NCI-H526 treated with DMSO at 0.1 percent for 48 hours (cell line): Measurements from ENCODE around the gene JDP2.

Experiments used
- DNase-seq: peaks from one replicate; lab custom pipeline; 2025; lab: John Stamatoyannopoulos, UW

JDP2 gene

GRCh38 chr14:75484711-75485429 lies 57.0 kb downstream of the JDP2 start:
- no peak for DNase-seq

GRCh38 chr14:75486318-75486717 lies 58.5 kb downstream of the JDP2 start:
- DNase-seq, result no peak

GRCh38 chr14:75487155-75487671 lies 59.4 kb downstream of the JDP2 start:
- no peak for DNase-seq

DNA sequence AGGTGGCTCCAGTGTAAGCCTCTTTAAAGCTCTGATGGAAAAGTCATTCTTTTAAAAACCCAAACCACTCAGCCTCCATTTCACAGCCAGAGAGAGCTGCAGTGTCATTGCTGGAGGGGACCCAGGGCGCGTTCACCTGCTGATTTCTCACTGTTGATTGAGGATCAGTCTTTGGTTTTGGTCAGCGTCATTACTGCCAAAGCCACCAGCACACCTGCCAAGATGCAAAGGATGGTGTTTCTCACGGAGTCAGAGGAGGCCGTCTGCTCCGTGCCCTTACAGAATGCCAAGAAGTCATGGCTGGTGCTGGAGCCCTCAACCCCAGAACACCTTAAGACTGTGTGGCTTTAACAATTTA lies 61.6 kb downstream of the JDP2 start:
- no peak for DNase-seq

- DNase-seq, result no peak
These were observed 63.7 kb downstream of the JDP2 start for GRCh38 chr14:75491376-75491978.

DNA sequence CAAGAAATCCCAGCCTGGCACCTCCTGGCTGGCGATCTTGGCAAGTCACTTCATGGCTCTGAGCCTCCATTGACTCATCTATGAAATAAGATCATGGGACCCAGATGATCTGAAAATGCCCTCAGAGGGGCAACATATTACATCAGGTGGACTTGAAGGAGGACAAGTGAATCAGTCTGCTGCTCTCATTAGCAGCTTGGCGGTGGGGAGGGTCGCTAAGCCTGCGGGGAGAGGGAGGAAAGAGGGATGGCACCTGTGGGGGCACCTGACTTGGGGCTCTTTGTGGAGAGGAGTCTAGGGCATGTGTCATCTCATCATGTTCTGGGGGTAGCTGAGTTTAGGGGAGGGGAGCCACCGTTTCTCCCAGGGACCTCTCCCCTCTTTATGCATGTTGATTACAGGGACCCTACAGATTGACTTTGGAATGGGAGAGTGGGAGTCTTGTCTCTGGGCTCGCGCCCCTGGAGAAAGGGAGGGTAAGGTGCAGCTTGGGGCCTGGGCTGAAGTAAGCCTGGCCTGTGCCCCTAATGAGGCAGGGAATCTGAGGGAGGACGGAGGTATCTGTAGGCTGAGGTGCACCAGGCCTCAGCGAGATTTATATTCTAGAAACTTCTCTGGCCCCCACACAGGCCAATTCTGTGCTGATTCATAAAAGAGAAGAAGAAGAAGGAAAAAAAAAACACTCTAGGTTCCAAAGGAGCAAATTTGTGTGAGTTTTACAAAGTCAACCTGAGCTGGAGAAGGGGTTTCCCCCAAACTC lies 65.2 kb downstream of the JDP2 start:
- DNase-seq, result no peak

- DNase-seq, result no peak
These were observed 65.8 kb downstream of the JDP2 start for GRCh38 chr14:75493592-75494087.

- no peak for DNase-seq
These were observed 67.1 kb downstream of the JDP2 start for GRCh38 chr14:75494896-75495295.

DNA sequence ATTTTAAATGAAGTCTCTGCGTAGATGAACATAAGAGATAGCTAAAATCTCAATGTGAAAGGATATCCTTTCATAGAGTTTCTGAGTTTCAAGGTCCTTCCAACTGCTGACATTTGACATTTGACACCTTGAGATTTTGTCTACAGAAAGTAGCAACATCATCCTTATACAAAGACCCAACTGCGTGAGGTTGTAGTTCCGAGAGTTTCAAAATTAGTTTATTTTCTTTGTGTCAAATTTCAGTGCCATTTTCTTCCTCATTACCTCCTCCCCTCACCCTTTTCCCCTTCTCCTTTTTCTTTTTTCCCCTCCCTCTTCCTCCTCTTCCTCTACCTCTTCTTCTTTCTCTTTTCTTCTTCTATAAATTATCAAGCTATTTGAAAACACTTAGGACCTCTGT lies 67.6 kb downstream of the JDP2 start:
- no peak for DNase-seq

GRCh38 chr14:75495882-75496281 lies 68.1 kb downstream of the JDP2 start:
- no peak for DNase-seq

GRCh38 chr14:75496755-75497154 lies 68.9 kb downstream of the JDP2 start:
- no peak for DNase-seq

- DNase-seq, result no peak
These were observed 69.4 kb downstream of the JDP2 start for GRCh38 chr14:75497191-75497590.

DNA sequence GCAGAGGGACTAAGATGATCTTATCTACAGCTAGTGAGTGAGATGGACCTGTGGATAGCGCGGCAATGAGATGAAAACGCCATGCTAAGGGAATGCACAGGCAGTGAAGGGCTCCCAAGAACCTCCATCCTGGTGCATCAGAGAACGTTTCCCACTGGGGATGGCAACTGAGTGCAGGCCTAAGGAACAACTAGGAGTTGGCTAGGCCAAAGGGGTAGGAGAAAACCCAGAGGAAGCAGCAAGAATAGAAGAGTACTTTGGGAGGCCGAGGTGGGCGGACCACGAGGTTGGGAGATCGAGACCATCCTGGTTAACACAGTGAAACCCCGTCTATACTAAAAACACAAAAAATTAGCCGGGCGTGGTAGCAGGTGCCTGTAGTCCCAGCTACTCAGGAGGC lies 69.9 kb downstream of the JDP2 start:
- DNase-seq, result no peak

DNA sequence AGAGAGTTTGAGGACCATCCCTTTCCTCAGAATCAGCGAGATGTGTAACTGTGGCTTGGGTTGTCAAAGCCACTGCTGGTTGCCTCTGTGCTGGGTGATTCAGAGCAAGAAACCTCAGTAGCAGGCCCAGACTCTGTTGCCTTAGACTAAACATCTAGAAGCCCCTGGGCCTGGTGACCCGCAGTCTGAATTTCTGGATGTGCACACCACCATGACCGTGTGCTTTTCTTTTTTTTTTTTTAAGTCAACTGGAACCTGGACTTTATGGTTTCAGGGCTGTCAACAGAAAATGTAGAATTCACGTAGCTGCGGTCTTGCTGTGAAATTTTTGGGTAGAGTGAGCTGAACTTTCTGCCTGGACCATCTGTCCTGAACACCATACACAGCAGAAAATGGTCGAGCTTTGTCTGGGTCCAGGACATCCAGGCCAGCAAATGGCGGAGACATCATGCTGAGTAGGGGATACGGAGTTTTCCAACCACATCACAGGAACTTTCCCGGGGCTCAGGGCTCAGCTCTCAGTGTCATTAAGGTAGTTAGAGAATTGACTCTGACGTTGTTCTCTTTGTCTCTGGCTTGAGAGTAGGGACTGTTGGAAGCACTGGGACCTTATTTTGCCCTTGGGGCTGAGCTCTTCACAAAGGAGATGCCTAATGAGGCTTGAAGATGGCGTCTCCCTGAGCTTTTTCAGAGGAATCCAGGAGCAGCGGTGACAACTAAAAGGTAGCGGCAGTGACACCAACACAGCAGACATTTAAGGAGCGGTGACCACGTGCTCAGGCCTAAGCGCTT lies 71.5 kb downstream of the JDP2 start:
- DNase-seq, result no peak

DNA sequence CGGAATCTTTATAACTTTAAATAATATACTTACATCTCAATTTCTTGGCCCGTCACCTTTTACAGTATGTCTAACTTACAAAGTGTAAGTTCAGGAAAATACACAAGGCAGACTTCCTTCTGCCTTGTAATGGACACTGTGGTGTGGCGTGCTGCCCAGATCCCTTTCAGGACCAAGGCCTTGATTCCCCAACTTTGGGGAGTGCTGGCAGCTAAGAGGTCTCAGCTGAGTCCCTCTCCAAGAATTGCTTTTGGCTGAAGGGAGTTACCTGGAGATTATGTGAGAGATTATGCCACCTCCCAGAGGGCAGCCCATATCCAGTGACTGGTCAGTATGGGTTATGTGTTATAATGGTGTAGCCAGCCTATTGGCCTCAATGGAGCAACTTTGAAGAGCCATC lies 73.3 kb downstream of the JDP2 start:
- no peak for DNase-seq

DNA sequence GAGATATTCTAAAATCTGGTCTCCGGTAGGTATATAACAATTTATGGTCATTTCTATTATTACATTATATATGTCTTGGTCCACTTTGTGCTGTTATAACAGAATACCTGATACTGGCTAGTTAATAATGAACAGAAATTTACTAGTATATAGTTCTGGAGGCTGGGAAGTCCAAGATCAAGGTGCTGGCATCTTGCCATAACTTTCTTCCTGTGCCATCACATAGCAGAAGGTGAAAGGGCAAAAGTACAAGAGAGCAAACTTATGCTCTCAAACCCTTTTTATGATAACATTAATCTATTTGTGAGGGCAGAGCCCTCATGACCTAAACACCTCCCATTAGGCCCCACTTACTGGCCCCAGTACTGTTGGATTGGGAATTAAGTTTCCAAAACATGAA lies 76.6 kb downstream of the JDP2 start:
- no peak for DNase-seq

DNA sequence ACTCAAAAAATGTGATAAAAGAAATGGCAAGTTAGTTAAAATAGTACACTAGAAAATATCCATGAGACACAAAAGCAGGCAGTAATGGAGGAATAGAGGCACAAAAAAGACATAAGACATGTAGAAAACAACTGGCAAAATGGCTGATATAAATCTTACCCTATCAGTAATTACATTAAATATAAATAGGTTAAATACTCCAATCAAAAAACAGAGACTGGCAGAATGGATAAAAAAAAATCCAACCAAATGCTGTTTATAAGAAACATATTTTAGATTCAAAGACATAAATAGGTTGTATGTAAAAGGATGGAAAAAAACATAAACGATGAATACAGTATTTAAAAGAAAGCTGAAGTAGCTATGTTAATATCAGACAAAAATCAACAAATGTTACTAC lies 79.1 kb downstream of the JDP2 start:
- DNase-seq, result no peak

- no peak for DNase-seq
These were observed 82.7 kb downstream of the JDP2 start for GRCh38 chr14:75510547-75510946.

DNA sequence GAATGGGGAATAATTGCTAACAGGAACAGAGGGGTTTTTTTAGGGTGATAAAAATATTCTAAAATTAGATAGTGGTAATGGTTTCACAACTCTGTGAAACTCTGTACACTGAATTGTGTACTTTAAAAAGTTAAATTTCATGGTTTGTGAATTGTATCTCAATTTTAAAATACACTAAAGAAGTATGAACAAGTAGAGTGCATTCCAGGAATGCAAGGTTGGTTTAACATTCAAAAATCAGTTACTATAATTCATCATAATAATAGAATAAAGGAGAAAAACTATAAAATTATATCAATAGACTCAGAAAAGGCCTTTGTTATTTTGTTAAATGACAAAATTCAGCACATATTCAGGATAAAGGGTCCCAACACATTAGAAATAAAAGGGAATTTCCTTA lies 83.4 kb downstream of the JDP2 start:
- DNase-seq, result no peak

DNA sequence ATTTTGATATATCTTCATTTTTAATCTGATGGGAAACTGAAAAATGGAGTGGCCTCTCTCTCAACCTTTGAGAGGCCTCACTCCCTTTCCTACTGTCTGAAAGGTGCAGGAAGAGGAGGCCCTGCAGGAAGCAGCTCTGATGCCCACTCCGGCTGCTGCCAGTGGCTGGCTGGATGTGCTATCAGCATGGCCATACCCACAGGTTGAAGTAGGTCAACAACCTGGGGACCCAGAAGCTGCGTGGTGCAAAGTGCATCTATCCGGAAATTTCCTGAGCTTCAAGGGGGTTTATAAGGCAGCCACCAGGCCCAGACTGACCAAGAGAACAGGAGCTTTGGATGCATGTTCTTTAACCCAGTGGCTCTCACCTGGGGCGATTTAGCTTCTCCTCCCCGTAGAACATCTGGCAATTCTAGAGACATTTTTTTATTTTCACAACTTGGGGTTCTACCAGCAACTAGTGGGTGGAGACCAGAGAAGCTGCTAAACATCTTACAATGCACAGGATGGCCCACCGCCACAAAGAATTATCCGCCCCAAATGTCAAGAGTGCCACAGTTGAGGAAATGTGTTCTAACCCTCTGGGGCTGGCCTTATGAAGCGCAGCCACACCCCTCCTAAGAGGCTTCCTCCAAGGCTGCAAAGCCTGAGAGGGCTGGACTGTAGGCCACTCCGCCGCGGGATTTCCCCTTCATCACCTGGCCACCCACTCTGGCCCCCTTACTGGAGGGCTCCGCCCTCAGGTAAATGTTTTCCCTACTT lies 86.3 kb downstream of the JDP2 start:
- DNase-seq, result no peak
